Iris pigment epithelial cell (primary cell): ENCODE results near the gene HAL.

ENCODE experiments used
- DNase-seq: peaks from one replicate; pipeline ENCODE4 v3.0.0-alpha.2; 2011; ENCODE audit warnings: low read depth

The HAL gene

DNA sequence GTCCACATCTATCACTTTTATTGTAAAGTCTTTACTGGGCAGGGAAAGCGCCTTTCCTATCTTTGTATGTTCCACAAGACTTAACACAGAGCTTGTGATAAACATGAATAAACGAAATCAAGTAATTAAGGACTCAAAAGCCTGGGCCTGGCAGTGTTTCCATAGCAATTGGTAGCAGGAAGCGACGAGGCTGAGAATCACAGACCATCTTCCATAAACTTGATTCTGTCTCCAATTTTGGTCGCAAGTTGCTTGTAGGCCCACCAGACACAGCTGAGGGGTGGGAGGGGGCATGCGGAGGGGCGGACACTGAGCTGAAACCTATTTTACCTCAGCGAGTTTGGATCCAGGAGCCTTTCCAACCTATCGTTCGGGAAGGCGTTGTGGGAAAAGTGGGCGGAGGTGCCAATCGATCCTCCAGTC lies 54.0 kb downstream of the HAL start:
- DNase-seq: no peak

DNA sequence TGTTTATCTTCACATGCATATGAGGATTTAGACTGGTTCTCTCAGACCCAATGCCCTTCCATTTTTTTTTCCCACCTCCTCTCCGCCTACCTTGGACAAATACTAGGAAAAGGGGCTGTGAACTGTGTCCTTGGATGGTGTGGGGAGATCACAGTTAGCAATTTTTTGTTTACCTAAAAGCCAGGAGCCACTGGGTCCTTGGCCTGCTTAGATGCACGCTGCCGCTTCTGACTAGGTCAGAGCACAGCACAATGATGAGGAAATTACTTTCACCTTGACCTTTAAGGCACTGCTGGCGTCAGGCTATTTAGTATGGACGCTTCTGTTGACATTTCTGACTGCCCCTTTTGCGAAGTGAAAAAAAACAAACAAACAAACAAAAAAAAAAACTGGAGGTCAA lies 55.6 kb downstream of the HAL start:
- DNase-seq: no peak
